SK-N-DZ (cell line): ENCODE measurements around the gene ATF5.

Experiments
- DNase-seq: peaks from one replicate; pipeline ENCODE4 v3.0.0-alpha.2; 2015; ENCODE audit warnings: low spot score

The ATF5 gene

DNA sequence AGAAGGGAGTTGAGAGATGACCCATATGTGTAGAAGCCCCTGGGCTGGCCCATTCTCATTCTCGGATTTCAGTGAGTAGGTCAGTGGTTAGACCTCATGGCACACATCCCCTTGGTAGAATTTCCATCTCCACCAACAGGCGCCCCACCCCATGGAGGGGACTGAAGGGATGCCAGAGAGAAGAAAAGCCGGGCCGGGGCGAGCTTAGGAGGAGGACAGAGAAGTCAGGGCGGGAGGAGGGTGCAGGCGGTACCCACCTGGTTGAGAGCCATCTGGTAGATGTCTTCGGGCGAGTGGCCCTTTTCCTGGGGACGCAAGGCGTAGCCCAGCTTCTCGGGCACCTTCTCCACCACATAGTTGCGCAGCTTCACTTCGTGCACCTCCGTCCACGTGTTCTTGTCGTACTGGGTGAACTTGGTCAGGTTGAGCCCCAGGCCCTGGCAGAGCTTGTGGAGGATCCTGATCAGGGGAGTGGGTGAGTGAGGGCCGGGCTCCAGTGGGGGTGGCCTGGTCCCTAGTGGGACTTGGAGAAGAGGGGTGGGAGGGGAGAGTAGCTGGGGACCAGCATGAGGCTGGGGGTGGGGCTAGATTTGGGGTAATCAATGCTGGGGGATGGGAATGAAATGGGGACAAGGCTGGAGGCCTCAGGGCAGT lies 34.9 kb upstream of the ATF5 start:
- no peak for DNase-seq

DNA sequence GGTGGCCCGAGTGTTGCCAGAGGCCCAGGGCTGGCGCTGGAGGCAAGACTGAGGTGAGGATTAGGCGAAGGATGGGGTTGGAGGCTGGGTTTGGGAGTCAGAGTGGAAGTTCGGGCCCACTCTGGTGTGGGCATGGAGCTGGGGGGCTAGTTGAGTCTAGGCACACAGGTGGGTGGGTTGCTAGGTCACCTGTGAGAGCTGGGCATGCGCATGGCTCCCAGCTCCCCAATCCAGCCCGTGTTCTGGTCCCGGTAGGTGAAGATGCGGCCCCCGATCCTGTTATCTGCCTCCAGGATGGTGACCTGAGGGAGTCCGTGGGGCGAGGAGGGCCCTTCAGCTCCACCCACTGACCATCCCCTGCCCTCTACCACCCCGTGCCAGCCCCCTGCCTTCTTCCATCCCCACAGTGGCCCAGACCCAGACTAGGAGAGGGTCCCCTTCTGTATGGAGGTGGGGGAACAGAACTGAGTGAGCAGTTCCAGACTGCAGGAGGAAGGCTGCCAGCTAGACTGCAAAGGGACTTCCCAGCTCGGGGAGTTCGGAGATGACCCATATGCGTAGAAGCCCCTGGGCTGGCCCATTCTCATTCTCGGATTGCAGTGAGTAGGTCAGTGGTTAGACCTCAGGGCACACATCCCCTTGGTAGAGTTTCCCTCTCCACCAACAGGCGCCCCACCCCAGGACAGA lies 34.0 kb upstream of the ATF5 start:
- no peak for DNase-seq

DNA sequence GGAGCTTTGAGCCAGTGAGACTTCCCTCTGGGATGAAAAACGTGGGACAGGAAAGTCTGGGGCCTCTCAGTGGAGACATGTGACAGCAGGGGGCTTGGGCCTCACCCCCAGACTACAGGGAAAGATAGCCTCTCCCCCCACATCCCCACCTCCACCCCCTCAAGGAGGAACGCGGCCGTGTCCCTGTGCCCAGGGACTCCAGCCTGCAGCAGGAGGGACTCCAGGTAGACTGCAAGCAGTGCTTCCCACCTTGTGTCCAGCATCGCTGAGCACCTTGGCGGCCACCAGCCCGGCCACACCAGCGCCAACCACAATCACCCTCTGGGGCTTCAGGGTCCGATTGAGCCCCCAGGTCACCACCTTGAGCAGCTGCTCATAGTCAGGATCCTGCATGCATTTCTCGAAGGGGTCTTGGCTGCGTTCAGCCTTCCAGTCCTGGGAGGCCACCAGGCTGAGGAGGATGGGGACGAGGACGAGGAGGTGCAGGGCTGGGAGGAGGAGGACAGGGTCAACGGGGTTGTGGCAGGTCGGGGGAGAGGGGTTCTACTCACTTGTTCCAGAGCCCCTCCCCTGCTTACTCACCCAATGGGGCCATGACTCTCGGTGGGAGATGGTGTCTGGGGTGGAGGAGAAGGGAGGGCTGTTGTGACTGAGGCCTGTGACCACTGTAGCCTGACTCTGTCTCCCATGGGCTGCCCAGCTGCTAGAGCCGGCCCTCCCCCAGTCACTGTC lies 33.3 kb upstream of the ATF5 start:
- no peak for DNase-seq

DNA sequence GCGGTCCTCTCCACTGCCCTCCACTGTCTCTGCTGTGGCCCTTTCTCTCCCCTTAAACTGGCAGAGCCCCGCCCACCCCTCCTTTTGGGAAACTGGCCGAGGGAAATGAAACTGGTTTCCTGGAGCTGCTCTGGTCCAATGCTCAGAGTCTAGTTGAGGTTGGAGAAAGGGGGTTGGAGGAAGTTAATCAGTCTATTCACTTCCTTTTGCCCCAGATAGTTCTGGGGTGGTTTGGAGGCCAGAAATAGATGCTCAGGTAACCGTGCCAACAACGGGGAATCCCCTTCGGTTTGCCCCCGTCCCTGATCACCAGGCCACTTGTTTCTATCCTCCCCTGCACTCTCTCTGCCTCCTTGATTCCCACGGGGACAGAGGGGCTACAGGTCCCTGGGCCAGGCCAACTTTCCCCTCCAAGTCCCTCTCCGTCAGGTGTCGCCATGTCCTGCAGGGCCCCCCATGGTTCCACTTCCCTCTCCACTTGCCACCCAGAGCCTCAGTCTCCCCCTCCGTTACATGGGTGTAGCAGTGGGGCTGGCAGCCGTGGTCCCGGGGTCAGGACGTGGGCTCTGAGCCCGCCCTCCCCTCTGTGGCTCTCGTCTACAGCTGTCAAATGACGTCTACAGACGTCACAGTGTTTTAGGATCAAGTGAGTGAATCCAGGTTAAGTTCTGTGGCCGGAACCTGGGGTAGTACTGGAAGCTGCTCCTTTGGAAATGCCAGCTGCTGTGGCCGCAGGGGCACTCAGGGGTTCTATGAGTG lies 32.0 kb upstream of the ATF5 start, which contains the start of gene IL4I1:
Gene IL4I1, minus strand, starts transcription at position 25 of the 759 bp plus-strand sequence. CDS start 727 bp downstream, outside the sequence.
- DNase-seq, result no peak

GRCh38 chr19:49904136-49904535 lies 24.9 kb upstream of the ATF5 start:
- DNase-seq, result no peak

- DNase-seq, result no peak
Measured at GRCh38 chr19:49906879-49907564, 22.0 kb upstream of the ATF5 start.

DNA sequence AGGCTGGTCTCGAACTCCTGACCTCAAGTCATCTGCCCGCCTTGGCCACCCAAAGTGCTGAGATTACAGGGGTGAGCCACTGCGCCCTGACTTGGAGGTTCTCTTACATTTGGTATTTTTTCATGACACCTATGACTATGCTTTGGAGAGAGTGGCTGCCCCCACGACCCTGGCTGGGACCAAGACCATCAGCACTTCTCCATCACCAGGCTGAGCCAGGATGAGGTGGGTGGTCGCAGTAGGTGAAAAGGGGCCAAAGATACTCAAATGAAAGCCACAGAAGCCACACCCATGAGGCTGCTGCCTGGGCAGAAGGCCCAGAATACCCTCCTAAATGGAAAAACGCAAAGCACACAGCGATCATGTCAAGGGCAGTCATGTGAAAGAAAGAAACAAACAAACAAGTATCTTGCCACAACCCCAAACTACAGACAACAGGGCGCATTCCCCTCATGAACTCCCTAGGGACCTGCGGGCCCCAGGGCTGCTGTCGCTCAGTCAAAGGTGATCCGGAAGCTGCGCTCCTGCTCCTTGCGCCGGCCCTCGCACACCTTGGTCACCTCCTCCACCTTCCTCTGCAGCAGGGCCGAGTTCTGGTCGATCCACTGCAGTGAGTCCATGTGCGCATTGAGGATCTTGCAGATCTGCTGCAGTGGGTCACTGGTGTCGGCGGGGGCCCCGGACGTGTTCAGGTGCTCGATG lies 21.1 kb upstream of the ATF5 start:
- no peak for DNase-seq

- DNase-seq, result no peak
Measured at GRCh38 chr19:49908480-49909420, 20.3 kb upstream of the ATF5 start.

GRCh38 chr19:49910179-49910578 lies 18.8 kb upstream of the ATF5 start:
- DNase-seq, result no peak

DNA sequence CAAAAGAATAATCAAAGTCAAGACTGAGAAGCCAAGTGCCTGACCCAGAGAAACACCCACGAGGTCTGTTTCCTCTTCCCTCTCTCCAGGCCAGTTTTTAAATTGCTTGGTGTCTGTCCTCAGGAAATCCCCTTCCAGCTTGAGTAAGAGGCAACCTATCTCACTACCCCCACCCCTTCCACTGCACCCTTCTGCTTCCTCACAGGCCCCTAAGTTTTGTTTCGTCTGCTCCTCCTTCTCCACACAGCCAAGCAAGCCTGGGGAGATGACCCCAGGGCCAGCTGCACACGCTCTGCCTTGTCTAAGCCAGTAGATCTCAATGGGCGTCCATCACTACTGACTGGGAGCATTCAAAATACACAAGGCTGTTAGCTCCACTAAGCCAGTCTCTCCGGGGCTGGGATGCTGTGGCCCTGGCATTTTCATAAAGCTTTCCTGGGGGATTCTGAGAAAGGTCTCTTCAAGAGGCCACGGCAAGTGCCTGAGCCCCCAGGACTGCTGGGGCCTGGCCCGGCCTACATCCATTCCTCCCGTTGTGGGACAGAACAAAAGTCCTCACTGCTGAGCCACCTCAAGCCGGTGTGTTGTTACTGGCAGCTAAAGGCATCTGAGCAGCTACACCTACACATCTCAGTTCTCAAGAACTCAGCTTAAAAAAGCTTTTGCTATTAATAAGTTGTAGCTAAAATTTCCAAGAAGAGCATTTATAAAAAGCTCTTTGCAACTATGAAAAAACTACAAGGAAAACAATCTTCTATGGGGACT lies 17.4 kb upstream of the ATF5 start:
- no peak for DNase-seq

DNA sequence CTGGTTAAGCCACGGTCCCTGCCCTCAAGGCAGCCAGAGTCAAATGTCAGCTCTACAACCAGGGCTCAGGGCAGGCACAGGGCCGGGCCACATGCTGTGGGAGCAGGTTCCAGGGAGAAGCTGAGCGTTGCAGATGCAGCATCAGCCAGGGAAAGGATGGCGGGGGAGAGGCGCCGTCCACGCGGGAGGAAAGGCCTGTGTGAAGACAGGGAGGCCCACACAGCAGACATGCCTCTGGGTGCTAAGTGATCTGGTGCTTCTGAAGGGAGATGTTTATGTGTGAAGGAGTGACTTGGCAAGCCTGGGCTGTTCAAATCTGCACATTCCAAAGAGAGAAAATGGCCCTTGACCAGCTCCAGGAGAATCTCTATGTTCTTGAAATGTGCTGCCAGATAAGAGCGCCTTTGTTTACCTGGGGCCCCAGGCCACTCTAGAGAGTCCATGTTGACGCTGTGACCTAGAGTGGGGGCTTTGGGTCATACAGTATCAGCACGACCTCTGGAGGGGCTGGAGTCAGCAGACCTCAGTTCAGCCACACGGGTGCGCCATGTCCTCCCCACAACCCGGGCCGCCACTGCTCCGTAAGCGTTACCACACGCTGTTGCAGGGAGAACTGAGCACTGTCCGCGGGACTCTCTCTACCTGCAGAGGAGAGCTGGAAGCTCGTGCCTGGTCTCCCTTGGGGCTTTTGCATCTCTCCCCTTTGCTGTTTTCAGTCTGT lies 15.9 kb upstream of the ATF5 start:
- no peak for DNase-seq

GRCh38 chr19:49913720-49914119 lies 15.3 kb upstream of the ATF5 start:
- no peak for DNase-seq

DNA sequence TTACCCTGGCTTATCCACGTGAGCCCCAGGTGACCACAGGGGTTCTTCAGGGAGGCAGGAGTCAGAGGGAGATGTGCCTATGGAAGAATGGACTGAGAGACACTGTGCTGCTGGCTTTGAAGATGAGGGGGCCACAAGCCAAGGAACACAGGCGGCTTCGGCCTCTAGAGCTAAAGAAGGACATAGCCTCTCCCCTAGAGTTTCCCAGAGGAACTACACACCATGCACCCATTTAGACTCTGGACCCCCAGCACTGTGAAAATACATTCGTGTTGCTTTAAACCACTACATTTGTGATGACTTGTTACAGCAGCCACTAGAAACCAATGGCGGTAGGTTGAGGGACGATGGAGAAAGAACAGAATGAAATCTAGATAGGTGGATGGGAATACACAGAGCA lies 13.7 kb upstream of the ATF5 start:
- no peak for DNase-seq

DNA sequence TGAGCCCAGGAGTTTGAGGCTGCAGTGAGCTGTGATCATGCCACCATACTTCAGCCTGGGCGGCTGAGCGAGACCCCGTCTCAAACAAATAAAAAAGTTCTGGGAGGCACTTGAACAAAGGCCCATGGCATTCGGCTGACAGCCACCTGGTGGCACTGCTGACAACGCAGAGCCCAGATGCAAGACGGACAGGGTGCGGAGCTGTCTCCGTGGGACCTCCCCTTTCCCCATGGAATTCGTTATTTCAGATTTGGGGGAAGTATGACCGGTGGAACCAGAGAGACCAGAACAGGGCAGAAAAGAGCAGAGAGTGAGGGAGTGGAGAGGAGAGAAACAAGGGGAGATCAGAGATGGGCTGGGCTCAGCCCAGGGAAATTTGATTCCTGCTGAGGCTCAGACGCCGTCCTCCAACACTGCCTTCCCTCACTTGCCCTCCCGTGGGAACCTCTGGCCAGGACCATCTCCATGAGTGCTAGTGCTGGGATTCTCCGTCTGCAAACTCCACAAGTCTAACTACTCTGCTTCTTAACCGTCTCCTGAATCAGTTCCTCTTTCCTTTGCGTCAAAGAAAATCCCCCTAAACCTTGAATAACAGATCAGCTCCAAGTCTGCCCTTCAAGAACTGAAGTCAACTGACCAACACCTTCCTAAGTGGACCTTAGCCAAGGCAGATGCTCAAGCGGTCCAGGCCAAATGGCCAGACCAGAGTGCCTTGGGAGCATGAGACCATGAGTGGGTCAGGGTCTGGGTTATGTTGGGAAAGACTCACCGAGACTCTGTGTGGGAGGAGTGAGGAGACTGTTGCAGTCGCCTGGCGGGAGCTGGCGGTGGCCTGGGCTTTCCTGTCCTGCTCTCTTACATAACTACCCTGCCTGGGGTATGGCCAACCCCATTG lies 11.9 kb upstream of the ATF5 start:
- no peak for DNase-seq

- no peak for DNase-seq
Measured at GRCh38 chr19:49918089-49918488, 10.9 kb upstream of the ATF5 start.

- DNase-seq, result no peak
Measured at GRCh38 chr19:49920624-49921363, 8.2 kb upstream of the ATF5 start.
